HG03442 (cell line): ENCODE data around the gene PRKAG3.
"Not testable (repeated sequence)": the region's sequence is repeated elsewhere in the genome, so short reads cannot be mapped to it uniquely, and the experiment has no call there.

Experiments used
- ATAC-seq: cut with Tn5 transposase; IDR thresholded peaks from one replicate; pipeline ENCODE4 v1.9.1; 2021; ENCODE audit warnings: mild to moderate bottlenecking, moderate library complexity; ENCODE audit not compliant: unreplicated experiment

PRKAG3 gene

DNA sequence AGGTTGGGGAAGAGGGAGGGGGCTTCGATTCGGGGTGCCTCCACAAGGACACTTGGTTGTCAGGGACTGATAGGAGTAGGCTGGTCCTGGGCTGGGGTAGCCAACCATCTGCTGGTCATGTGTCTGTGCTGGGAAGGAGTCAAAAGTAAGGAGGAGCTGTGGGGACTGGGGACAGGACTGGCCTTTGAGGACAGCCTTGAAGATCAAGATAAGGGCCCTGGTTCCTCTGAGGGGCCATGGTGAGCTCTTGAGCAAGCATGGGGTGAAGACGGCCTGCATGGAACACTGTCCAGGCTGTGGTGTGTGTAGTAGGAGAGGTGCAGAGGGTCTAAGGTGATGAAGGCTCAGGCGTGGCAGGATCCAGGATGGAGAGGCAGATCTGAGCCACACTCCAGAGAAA lies 47.9 kb downstream of the PRKAG3 start:
- ATAC-seq: no peak

DNA sequence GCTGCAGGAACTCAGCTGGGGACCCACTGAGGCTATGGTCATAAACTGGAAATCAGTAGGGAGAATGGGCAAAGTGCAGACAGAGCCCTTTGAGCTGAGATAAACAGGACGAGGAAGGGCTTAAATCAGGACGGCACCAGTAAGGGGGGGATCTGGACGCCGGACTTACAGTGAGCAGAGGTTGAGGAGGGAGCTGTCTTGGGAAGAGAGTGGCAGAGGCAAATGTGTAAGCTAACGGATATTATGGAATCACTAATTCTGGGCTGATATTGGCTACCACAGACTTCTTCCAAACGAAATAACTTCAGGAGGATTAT lies 49.1 kb downstream of the PRKAG3 start:
- no peak for ATAC-seq

DNA sequence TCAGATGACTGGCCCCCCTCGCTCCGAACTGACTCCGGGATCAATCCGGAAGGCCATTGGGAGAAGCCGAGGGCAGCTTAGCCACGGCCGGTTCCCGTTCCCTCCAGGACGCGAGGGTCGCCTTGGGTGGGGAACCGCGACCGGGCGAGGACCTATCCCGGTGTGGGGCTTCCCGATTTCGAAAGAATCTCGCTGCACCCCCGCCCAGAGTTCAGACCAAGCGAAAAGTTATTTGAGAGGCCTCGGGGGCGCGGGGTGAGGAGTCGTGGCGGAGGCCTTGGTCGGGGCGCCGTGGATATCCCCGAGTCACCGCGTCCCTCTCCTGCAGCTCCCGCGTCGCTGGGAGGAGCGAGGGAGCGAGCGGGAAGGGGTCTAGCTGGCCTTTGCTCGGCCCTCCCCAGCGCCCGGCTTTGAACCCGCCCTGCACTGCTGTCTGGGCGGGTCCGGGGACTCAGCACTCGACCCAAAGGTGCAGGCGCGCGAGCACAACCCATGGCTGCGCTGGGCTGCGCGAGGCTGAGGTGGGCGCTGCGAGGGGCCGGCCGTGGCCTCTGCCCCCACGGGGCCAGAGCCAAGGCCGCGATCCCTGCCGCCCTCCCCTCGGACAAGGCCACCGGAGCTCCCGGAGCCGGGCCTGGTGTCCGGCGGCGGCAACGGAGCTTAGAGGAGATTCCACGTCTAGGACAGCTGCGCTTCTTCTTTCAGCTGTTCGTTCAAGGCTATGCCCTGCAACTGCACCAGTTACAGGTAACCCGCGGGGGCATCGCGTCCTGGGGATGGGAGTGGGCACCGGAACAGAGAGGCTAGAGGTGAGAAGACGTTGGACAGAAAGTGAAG lies 49.7 kb downstream of the PRKAG3 start, which contains the start of gene CYP27A1:
TSS of gene CYP27A1 (plus strand) at position 457 of the 837 bp plus-strand sequence. CDS start at position 493, 36 bp downstream.
- ATAC-seq: no peak

- ATAC-seq: no peak
Observed at GRCh38 chr2:218780851-218781690, 50.5 kb downstream of the PRKAG3 start.

DNA sequence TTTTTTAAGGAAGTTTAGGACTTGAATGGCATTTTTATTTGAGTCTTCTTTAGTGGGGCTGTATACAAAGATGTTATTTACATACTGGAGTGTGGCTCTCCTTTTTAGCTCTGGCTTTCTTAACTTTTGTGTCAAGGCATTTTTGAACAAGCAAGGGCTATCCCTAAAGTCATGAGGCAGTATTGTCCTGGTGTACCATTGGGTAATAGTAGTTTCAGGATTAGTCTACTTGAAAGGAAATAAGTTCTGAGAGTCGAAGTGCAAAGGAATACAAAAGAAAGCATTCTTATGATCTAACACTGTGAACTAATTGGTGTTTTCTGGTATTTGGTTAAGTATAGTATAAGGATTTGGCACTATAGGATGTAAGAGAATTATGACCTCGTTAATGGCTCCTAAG lies 51.6 kb downstream of the PRKAG3 start:
- ATAC-seq: no peak

DNA sequence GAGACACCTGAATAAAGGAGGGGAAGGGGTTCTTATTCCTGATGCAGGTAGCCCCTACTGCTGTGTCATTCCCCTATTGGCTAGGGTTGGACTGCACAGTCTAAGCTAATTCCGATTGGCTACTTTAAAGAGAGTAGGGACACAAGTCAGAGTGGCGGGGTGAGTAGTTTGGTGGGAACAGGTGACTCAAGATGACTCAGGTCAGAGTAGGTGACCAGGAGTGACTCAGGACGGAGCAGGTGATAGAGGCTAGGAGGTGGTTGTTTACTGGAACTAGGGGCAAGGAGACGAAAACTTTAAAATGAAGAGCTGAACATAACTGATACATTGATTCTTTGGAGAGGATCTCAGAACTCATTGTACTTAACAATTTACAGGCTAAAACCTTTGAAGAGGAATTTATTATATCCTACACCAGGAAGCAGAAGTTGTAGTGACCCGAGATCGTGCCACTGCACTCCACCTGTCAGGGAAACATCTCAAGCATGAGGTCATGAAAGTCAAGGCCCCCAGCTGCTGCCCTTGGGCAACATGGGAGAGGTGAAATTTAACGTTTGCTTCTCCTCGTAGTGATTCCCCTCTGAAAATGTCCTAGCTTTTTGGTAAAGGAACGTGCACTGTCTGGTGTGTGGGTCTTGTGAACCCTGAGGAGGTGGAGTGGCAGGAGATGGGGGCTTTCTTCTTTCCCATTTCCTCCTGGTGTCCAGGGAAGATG lies 54.2 kb downstream of the PRKAG3 start:
- ATAC-seq: no peak

DNA sequence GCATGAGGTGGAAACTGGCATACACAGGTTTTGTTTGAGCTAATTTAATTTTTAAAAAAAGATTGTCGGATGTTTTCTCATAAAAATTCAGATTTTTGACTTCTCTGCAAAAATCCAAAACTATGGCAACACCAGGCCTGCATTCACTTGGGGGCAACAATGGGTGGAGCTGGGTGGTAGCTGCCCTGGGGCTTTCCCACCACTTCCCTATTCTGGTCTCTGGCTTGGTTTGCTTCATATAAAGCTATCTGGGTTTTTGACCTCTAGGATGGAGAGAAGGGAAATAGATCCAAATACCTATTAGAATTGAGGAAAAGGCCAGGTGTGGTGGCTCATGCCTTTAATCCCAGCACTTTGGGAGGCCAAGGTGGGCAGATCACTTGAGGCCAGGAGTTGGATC lies 55.1 kb downstream of the PRKAG3 start:
- no peak for ATAC-seq

GRCh38 chr2:218773881-218774280 lies 57.7 kb downstream of the PRKAG3 start:
- ATAC-seq: no peak

DNA sequence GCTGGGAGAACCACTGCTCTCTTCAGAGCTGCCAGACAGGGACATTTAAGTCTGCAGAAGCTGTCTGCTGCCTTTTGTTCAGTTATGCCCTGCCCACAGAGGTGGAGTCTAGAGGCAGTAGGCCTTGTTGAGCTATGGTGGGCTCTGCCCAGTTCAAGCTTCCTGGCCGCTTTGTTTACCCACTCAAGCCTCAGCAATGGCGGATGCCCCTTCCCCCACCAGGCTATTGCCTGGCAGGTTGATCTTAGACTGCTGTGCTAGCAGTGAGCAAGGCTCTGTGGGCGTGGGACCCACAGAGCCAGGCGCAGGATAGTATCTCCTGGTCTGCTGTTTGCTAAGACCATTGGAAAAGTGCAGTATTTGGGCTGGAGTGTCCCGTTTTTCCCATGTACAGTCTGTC lies 58.8 kb downstream of the PRKAG3 start:
- ATAC-seq: not testable (repeated sequence)
